Activated T-helper 1 cell treated with anti-CD3 and anti-CD28 coated beads, Interleukin-2, amount 50 U/mL, for 16 hours (primary cell): ENCODE measurements around the gene C5AR2.
"Not testable (repeated sequence)": the region's sequence is repeated elsewhere in the genome, so short reads cannot be mapped to it uniquely, and the experiment has no call there.

Experiments
- DNase-seq, 2 donors: peaks; one replicate each; pipeline ENCODE4 v3.0.0-alpha.2; 2020; ENCODE audit warnings: low read depth in 1 of 2, low spot score in 1 of 2

The C5AR2 gene

DNA sequence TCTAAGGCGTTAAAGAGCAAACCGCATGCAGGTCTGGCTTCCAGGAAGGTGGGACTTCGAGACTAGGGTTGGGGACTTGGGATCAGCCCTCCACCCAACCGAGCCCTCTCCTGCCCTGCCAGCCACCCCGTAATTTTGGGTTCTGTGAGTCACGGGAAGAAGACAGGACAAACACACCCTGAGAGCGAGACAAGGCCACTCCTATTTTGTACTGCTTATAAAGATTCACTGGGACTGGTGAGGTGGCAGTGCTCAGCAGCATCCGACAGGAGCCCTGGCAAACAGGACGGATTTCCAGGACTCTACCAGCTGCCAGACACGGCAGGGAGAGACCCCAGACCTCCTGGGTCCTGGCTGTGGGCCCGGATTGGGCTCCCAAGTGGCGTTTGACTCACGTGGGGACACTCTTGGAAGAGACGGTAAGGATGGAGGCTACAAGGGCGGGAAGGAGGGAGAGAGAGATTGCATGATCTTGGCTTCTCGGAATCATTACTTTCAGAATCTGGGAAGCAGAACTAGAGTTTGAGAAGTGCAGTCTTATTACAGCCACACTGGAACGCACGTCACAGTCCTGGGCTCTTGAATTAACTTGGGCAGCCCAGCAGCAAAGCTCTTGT lies at the start of gene C5AR2:
Gene C5AR2, plus strand, starts transcription at position 245 of the 617 bp plus-strand sequence. CDS start 8,625 bp downstream, outside the sequence.
- DNase-seq = no peak

DNA sequence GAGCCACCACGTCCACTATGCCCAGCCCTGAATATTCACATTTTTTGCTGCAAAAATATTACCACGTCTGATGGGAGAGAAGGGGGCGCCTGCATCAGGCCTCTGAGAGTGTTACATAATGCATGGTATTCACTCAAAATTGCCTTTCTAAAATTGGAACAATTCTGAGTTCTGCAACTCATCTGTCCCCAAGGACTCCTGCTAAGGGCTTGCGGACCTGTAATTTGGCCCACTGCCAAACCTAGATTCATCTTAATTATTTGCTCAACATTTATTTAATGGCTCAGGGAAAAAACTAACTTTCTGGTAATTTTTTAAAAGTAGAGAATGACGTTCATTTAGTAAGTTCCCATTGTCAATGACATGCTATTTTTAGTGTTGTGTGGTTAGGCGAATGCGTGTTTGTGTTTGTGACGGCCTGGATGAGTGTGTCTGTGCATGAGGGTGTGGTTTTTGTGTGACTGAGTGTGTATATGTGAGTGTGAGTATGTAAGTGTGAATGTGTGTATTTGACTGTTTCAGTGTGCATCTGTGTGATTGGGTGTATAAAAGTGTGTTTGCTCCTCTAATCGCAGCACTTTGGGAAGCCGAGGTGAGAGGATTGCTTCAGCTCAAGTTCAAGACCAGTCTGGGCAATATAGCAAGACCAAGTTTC lies 48.4 kb upstream of the C5AR2 start:
- no peak for DNase-seq

DNA sequence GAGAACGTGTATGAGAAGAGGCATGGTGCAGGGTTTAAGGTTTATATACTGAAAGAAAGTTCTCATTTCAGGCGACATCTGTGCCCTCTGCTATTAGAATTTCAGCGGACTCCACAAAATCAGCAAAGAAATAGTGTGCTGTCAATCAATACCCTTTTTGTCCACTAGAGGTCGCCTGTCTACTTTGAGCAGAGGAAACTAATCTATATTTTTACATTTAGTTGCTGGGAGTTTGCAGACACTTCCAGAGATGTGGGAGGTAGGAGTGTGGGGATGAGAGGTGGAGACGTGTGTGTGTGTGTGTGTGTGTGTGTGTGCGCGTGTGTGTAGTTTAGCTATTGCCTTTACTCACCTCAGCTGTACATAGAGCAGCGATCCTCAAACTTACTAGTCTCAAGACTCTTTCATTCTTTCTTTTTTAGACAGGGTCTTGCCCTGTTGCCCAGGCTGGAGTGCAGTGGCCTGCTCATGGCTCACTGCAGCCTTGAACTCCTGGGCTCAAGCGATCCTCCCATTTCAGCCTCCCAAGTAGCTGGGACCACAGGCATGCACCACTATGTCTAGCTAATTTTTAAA lies 47.6 kb upstream of the C5AR2 start:
- no peak for DNase-seq

DNA sequence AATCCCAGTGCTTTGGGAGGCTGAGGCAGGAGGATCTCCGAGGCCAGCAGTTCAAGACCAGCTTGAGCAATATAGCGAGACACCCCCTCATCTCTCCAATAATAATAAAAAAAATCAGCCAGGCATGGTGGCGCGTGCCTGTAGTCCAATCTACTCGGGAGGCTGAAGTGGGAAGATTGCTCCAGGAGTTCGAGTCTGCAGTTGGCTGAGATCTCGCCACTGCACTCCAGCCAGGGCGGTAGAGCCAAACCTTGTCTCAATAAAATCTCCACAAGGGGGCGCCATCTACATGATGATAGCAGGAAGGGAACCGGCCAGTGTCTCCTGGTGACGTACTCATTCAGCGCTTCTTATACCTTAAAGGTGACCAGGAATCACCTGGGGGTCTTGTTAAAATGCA lies 35.9 kb upstream of the C5AR2 start:
- peak; percentile 19 to 60 for DNase-seq

DNA sequence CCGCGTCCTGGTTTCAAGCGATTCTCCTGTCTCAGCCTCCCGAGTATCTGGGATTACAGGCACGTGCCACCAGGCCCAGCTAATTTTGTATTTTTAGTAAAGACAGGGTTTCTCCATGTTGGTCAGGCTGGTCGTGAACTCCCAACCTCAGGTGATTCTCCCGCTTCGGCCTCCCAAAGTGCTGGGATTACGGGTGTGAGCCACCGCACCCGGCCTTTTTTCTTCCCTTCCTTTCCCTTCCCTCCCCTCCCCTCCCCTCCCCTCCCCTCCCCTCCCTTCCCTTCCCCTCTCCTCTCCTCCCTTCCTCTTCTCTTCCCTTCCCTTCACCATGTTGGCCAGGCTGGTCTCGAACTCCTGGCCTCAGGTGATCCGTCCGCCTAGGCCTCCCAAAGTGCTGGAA lies 31.1 kb upstream of the C5AR2 start:
- DNase-seq = not testable (repeated sequence)

DNA sequence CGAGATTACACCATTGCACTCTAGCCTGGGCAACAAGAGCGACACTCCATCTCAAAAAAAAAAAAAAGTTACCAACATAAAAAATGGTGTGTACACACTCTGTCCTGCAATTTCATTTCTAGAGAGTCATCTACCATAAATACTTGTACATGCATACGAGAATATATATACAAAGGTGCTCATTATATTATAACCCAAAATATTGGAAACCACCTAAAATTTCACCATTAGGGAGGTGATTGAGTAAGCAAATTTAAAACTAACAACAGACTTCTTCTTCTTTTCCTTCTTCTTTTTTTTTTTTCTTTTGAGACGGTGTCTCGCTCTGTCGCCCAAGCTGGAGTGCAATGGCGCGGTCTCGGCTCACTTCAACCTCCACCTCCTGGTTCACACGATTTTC lies 29.7 kb upstream of the C5AR2 start:
- no peak for DNase-seq

DNA sequence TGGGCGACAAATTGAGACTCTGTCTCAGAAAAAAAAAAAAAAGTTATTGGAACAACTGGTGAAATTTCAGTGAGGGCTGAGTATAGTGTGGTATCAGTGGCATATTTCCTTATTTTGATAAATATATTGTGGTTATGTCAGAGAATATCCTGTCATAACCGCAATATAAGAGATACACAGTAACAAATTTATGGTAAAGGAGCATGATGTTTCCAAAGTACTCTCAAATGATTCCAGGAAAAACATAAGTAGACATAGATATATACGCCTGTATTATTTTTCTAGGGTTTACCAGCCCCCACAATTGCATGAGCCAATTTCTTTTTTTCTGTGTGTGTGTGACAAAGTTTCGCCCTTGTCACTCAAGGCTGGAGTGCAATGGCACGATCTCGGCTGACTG lies 28.0 kb upstream of the C5AR2 start:
- no peak for DNase-seq

DNA sequence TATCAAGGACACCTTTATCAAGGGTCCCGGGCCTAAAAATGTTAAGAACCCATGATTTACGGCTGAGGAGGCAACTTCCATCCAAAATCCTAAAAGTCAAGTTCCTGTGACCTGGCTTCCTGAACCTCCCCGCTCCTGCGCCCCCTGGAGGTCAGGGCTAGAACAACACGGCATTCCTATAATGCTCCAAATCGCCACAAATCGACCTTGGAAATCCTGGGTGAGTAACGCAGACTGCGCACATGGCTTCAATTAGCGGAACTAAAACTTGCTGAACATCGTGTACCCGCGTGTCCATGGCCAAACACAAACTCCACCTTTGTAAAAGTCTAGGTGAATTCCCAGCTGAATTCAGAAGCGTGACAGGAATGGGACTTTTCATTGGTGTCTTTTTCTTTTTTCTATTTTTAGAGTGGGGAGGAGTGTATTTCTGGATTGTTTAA lies 26.6 kb upstream of the C5AR2 start:
- DNase-seq = peak; percentile 26 to 36

DNA sequence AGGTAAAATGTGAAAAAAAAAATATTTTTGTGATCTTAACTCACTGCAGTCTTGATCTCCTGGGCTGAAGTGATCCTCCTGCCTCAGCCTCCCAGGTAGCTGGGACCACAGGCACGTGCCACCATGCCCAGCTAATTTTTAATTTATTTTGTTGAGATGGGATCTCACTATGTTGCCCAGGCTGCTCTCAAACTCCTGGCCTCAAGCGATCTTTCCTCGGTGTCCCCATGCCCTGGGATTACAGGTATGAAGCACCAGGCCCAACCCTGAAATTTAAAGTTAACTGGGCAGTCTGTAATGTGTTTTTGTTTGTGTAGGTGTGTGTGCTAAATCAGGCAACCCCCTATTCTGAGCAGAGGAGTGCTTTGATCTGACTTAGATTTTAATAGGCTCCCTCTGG lies 25.7 kb upstream of the C5AR2 start:
- DNase-seq = no peak

DNA sequence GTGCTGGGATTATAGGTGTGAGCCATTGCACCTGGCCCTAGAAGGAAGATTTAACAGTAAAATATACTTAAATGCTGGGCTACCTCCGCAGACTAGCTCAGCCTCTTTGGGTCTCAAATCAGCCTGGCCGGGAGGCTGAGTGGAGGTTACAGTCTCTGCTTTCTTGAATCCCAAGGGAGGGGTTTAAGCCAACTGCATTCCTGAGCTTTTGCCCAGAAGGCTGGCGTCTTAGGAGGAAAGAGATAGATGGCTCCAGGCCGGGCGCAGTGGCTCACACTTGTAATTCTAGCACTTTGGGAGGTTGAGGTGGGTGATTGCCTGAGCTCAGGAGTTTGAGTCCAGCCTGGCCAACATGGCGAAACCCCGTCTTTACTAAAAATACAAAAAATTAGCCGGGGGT lies 22.9 kb upstream of the C5AR2 start:
- DNase-seq = no peak

DNA sequence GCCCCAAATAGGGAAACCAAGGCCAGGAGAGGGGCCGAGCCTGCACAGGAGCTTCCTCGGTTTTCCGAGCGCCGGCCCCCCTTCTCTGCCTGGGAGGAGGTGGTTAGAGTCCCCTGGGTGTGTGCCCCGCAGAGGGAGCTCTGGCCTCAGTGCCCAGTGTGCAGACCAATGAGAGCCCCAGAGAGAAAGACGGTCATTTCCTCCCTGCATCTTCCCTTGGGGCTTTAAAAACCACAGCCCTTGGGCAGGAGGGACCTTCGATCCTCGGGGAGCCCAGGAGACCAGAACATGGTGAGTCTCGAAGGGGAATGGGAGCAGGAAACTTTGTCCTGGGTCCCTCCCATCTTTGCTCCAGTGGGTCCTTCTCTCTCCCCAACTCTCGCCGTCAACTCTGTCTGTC lies 22.4 kb upstream of the C5AR2 start, which contains the start of gene C5AR1:
Gene C5AR1, plus strand, starts transcription at position 254 of the 400 bp plus-strand sequence. Its CDS starts 35 bp downstream, at position 289.
- no peak for DNase-seq

DNA sequence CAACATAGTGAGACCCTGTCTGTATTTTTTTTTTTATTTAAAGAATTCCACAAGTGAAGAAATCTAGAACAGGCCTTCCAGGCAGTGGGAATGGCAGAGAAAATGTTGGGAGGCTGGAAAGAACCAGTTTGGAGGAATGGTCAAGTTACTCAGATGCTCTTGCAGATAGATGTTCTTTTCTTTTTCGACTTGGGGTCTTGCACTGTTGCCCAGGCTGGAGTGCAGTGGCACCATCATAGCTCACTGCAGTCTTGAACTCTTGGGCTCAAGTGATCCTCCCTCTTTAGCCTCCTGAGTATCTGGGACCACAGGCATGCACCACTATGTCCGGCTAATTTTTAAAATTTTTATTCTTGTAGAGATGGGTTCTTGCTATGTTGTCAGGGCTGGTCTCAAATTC lies 21.7 kb upstream of the C5AR2 start:
- no peak for DNase-seq

DNA sequence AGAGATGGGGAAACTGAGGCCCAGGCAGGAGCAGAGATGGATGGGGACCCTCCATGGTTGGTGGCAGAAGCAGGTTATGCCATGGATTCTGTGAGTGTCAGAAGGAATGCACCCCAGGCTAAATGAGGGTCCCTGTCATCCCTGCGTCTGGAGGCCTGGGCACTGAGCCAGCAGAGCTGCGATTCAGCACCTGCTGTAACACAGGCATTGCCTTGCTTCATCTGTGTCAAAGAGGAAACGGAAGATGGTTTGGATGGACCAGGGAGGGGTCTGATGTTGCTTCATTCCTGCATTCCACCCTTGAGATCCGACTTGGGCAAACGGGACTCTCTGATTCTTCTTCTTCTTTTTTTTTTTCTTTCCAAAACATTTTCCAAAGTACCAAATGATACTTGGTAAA lies 21.2 kb upstream of the C5AR2 start:
- no peak for DNase-seq

DNA sequence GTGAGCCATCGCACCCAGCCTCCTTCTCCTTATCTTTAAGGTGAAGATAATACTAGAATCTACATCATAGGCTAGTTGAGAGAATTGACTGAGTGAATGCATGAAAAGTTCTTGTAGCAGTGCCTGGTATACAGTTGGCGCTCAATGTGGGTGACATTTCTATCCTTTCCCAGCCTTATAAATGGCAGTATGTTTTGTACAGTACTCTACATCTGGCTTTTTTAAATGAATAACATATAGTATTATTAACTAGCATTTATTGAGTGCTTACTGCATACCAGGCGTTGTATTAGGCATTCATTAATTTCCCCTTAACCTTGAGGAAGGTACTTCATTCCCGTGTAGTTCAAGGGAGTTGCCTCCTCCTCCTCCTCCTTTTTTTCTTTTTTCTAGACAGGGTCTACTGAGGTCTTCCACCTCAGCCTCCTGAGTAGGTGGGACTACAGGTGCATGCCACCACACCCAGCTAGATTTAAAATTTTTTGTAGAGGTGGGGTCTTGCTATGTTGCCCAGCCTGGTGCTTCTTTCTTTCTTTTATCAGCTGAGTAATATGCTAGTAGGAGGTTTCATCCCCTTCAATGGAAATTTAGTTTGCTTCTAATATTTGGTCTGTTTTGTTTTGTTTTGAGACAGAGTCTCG lies 19.5 kb upstream of the C5AR2 start:
- no peak for DNase-seq

DNA sequence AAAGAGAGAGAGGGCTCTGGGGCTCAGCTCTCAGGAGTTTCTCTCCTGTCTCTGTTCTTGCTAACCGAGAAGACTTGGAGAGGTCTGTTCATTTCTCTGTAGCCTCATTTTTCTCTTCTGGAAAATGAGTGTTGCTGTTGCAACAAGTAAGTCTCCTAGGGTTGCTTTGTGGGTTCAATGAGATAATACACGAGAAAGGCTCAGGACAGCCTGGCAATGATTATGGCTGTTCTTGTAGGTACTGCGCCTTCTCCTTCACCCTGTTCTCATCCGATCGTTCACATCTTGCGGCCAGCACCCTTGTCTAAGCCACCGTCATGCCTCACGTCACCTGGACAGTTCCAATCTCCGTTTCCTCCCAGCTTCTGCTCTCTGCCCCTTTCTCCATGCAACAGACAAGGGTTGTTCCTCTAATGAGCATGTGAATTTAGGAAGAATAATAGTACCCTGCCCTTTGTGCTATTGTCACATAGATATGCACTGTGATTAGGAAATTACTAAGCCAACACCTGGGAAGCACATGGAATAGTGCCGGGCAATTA lies 18.1 kb upstream of the C5AR2 start:
- no peak for DNase-seq

DNA sequence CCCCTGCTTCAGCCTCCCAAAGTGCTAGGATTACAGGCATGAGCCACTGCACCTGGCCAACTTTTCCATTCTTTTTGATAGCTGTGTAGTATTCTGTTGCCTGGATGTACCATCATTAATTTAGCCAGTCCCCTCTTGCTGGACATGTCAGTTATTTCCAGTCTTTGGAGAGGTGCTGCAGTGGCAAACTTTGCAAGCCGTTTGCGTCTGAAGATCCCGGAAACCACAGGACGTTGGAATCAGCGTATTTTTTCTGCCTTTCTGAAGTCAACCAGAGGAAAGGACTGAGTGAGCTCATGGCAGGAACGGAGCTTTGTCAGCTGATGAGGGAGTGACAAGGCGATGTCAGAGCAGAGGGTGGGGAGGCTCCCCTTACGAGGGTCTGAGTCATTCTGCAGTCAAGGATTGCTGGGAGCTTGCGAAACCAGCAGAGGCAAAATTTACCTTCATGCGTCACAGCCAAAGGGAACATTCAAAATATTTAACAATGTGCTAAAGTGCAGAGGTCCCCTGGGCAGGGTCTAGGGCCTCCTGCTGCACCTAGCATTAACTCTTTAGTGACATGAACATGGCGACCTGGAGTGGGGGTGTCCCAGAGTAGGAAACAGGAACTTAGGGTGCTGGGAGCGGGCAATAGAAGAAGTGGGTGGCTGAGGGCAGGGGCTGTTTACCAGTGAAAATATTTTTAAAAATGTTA lies 16.7 kb upstream of the C5AR2 start:
- DNase-seq = no peak

DNA sequence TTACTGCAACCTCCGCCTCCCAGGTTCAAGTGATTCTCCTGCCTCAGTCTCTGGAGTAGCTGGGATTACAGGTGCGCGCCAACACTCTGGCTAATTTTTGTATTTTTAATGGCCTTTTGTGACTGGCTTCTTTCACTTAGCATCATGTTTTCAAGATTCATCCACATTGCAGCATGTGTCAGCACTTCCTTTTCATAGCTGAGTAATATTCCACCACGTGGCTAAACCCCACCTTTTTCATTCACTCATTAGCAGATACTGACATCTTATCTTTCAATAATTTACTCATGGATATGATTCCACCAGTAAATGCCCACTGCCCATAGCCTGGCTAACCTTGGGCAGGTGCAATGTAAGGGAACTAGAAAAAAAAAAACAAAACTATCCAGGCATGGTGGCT lies 15.5 kb upstream of the C5AR2 start:
- DNase-seq = no peak

DNA sequence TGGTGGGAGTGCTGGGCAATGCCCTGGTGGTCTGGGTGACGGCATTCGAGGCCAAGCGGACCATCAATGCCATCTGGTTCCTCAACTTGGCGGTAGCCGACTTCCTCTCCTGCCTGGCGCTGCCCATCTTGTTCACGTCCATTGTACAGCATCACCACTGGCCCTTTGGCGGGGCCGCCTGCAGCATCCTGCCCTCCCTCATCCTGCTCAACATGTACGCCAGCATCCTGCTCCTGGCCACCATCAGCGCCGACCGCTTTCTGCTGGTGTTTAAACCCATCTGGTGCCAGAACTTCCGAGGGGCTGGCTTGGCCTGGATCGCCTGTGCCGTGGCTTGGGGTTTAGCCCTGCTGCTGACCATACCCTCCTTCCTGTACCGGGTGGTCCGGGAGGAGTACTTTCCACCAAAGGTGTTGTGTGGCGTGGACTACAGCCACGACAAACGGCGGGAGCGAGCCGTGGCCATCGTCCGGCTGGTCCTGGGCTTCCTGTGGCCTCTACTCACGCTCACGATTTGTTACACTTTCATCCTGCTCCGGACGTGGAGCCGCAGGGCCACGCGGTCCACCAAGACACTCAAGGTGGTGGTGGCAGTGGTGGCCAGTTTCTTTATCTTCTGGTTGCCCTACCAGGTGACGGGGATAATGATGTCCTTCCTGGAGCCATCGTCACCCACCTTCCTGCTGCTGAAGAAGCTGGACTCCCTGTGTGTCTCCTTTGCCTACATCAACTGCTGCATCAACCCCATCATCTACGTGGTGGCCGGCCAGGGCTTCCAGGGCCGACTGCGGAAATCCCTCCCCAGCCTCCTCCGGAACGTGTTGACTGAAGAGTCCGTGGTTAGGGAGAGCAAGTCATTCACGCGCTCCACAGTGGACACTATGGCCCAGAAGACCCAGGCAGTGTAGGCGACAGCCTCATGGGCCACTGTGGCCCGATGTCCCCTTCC lies 11.8 kb upstream of the C5AR2 start:
- DNase-seq = no peak

DNA sequence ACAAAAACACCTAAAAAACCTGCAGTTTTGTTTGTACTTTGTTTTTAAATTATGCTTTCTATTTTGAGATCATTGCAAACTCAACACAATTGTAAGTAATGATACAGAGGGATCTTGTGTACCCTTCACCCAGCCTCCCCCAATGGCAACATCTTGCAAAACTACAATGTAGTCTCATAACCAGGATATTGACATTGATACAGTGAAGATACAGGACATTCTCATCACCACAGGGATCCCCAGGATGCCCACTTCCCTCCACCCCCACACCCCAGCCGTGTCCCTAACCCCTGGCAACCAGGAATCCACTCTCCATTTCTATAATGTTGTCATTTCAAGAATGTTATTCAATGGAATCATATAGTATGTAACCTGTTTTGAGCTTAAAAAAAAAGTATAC lies 10.3 kb upstream of the C5AR2 start:
- DNase-seq = no peak

DNA sequence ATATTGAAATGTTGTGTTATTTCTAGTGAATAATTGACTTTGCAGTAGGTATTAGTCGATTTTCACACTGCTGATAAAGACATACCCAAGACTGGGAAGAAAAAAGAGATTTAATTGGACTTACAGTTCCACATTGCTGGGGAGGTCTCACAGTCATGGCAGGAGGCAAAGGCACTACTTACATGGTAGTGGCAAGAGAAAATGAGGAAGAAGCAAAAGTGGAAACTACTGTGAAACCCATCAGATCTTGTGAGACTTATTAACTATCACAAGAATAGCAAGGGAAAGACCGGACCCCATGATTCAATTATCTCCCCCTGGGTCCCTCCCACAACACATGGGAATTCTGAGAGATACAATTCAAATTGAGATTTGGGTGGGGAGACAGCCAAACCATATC lies 9.9 kb upstream of the C5AR2 start:
- no peak for DNase-seq
